NK-92 (cell line): ENCODE results near the gene CCL27.

Experiments
- DNase-seq: peaks from one replicate; lab custom pipeline; 2025; ENCODE audit not compliant: unreplicated experiment; lab: John Stamatoyannopoulos, UW

CCL27 gene, protein sequence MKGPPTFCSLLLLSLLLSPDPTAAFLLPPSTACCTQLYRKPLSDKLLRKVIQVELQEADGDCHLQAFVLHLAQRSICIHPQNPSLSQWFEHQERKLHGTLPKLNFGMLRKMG

GRCh38 chr9:34662526-34663302, at the start of gene CCL27:
Gene CCL27 (minus strand): TSS chr9:34662657. CDS start chr9:34662633, 24 bp downstream.
- no peak for DNase-seq

- DNase-seq: no peak
These were observed 49.7 kb upstream of the CCL27 start for GRCh38 chr9:34712140-34712539.

GRCh38 chr9:34710023-34710422, 47.6 kb upstream of the CCL27 start, which contains the start of gene CCL21:
Gene CCL21 (minus strand): TSS chr9:34710136. CDS start chr9:34710066, 70 bp downstream.
- DNase-seq: no peak

GRCh38 chr9:34709196-34709978, 46.9 kb upstream of the CCL27 start:
- no peak for DNase-seq

GRCh38 chr9:34707130-34707529, 44.7 kb upstream of the CCL27 start:
- no peak for DNase-seq

- no peak for DNase-seq
These were observed 39.6 kb upstream of the CCL27 start for GRCh38 chr9:34701769-34702736.

DNA sequence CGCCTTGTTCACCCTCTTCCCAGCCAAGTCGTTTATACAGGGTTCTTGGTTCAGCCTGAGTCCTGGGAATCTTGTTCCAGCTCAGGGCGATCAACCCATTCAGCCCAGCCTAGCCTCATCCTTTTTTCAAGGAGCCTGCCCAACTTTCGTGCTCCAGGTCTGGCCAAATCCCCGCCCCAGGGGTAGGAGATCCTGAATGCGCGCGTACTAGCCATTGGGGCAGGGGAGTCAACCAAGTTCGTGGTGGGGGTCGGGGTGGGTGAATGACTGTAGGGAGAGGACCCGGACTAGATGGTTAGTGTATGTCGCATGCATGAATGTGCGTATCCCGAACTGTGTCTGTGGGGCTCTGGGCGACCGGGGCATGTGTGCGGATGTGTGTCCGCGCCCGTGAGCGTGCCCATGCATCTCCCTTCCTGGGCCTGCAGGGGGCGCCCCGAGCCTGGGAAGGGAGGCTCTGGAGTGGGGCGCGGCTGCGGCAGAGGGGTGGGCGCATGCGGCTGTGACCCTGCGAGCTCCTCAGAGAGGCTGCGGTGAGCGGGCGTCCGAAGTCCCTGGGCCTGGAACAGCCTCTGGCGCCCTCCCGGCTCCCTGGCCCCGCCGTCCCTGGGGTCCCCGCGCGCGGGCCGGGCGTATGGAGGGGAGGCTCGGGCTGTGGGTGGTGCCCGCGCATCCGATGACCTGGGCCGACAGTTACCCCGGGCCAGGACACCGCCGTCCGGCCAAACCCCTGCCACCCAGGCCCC, 38.7 kb upstream of the CCL27 start:
- DNase-seq: no peak

DNA sequence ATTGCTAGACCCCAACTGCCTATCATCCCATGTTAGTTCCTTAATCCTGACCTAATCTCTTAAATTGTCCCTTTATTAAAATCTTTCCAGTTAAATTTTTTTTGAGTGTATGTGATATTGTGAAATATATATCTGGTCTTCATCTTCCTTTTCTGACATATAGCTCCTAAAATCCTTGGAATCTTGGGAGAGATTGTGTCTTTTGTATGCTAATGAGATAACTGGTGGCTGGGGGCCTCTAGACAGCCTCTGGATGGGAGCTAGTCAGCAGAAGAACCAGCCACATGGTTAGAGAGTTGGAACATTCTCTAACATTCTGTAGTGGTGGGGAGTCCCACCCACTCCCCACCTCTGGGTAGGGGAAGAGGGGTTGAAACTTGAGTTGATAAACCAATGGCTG, 32.4 kb upstream of the CCL27 start:
- DNase-seq: no peak

- DNase-seq: no peak
These were observed 31.1 kb upstream of the CCL27 start for GRCh38 chr9:34693560-34693959.

- no peak for DNase-seq
These were observed 29.5 kb upstream of the CCL27 start for GRCh38 chr9:34691936-34692315.

DNA sequence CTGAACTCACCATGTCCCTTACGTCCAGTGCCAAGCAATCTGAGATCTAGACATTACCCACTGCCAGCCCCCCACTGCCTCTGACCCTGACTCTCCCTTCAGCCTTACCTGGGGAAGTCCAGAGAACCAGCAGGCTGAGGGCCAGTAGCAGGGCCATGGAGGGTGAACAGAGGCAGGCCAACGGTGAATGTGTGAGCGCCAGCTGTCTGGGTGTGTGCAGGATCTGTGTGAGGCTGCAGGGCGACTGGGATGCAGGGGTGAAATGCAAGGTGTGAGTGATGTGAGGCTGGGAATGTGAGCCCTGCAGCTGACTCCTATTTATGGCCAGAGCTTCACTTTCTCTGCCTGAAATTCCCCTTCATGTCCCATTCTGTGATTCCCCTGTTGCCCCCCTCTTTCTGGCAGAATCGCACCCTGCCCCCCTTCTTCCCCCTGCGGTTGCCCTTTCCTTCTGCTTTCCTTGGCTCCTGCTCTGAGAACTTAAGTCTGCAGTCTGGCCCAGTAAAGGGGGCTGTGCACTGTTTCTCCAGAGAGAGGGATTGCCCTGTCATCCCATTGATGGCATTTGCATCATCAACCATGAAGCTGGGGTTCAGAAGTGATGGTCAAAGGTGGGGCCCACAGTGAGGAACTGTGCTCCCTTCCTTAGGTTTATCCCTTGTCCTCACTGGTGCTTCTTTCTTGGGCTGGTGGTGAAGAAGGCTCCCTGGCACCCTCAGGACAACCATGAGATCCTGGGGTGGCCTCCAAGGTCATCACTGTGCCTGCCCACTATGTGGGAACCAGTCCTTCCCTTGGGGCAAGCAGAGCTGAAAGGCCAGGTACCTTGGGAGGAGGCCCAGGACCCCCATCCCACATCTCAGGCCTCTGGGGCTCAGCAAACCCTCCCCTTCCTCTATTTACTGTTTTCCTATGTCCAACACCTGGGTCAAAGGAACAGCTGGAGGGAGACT, 28.8 kb upstream of the CCL27 start, which contains the start of gene CCL19:
Gene CCL19 (minus strand): TSS at position 294 of the 953 bp plus-strand sequence. CDS start 137 bp downstream, at position 157.
- no peak for DNase-seq

GRCh38 chr9:34689512-34689911, 27.1 kb upstream of the CCL27 start:
- DNase-seq: no peak

GRCh38 chr9:34689116-34689470, 26.6 kb upstream of the CCL27 start:
- DNase-seq: no peak

GRCh38 chr9:34688329-34689115, 26.1 kb upstream of the CCL27 start:
- DNase-seq: no peak

DNA sequence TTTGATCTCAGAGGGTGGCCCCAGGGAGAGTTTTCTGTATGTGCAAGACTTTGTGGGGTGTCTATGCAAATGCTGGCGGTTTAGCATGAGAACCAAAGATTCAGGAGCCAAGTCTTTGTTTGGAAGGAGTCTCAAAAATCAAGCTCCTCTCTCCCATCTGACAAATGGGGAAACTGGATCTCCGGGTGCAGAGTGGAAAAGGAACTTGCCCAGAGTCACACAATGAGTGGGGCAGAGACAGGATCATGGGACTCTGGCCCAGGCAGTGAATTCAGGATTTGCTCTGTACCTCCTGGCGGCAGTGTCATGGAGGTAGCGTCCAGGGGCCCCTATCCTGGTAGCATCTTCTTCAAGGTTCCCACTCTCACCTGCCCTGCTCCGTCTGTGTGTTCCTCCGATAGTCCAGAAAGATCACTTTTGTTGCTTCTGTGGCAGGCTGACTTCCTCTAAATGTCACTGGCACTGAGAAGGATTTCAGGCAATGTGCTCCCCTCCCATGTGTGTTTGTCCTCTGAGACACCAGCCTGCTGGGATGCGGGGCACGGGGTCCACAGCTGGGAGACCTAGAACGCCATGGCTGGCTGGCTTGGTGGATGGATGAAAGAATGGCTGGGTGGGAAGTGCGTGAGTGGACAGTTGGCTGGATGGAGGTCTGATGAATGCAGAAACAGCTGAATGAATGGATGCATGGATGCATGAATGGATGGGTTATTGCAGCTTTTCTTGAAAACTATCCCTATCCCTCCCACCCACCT, 25.0 kb upstream of the CCL27 start:
- no peak for DNase-seq

DNA sequence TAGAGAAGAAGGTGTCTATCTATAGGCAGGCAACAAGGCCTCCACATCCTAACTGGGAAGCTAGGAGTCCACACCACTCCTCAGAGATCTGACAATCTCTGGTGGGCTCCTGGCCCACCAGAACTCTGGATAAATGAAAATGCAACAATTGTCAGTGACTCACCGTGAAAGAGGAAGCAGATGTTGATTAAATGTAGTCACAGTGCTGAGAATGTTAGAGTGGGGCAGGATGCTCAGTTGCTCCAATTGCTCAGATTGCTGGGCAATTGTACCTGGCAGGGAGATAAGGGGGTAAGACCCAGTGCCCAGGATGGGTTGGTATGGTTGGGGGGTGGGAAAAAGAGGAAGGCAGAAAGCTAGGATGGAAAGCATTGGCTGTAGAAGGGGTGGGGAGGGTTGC, 24.3 kb upstream of the CCL27 start:
- no peak for DNase-seq

- no peak for DNase-seq
These were observed 23.8 kb upstream of the CCL27 start for GRCh38 chr9:34686231-34686630.
